CD4-positive, alpha-beta memory T cell (primary cell): ENCODE results near the gene CRADD. TPM values are rescaled to one million over a fixed set of nuclear protein-coding genes. Genes with fewer than 3 reads are reported as not detected.

Experiments used
- CTCF ChIA-PET: fragments of 350-600 bp; sonication (Branson Sonifier 250); formaldehyde crosslinking; loops from one replicate; lab custom pipeline; 2021; ENCODE audit warnings: inconsistent platforms; ENCODE audit not compliant: partially characterized antibody; lab: Charles Lee
- POLR2A ChIA-PET: fragments of 350-600 bp; sonication (Branson Sonifier 250); formaldehyde crosslinking; loops from one replicate; lab custom pipeline; 2021; ENCODE audit not compliant: partially characterized antibody; lab: Charles Lee
- DNase-seq, 5 donors: peaks; one replicate each; pipeline versions ENCODE4 v3.0.0 to v3.0.0-alpha.2; 2020 to 2022; ENCODE audit warnings: mixed read lengths in 1 of 5
- H3K27ac ChIP-seq: one replicate; pipeline ENCODE4 v1.7.0; 2013; ENCODE audit warnings: low read depth, low read length
- H3K27me3 ChIP-seq: 2 replicates; pipeline ENCODE4 v1.7.0; 2013; ENCODE audit warnings: mild to moderate bottlenecking, low read length, moderate library complexity; ENCODE audit not compliant: insufficient read depth
- H3K36me3 ChIP-seq: 2 replicates; pipeline ENCODE4 v1.7.0; 2013; ENCODE audit warnings: mild to moderate bottlenecking, low read length, moderate library complexity; ENCODE audit not compliant: insufficient read depth
- H3K4me1 ChIP-seq: 2 replicates; pipeline ENCODE4 v1.7.0; 2013; ENCODE audit warnings: mild to moderate bottlenecking, low read length, moderate library complexity; ENCODE audit not compliant: insufficient read depth
- H3K4me3 ChIP-seq, 2 donors: one replicate each; pipeline ENCODE4 v1.7.0; 2013; ENCODE audit warnings: low read length in 2 of 2, mild to moderate bottlenecking in 1 of 2
- H3K9me3 ChIP-seq, 2 donors: one replicate each; pipeline ENCODE4 v1.7.0; 2013; ENCODE audit warnings: low read length in 2 of 2, control low read depth in 1 of 2; ENCODE audit not compliant: control insufficient read depth in 1 of 2
- H3K27ac Mint-ChIP-seq, 7 donors: one replicate each; pipeline ENCODE4 v1.8.0; 2020 to 2021; ENCODE audit warnings: mixed read lengths in 7 of 7, mild to moderate bottlenecking in 6 of 7, inconsistent platforms in 3 of 7, moderate library complexity in 3 of 7
- H3K27me3 Mint-ChIP-seq, 2 donors: one replicate each; pipeline ENCODE4 v1.8.0; 2020 to 2021; ENCODE audit warnings: mixed read lengths in 2 of 2
- H3K36me3 Mint-ChIP-seq, 2 donors: one replicate each; pipeline ENCODE4 v1.8.0; 2020 to 2021; ENCODE audit warnings: mixed read lengths in 2 of 2, inconsistent platforms in 1 of 2, mild to moderate bottlenecking in 1 of 2
- H3K4me1 Mint-ChIP-seq, 4 donors: one replicate each; pipeline ENCODE4 v1.8.0; 2020 to 2021; ENCODE audit warnings: mixed read lengths in 4 of 4, mild to moderate bottlenecking in 1 of 4
- H3K4me3 Mint-ChIP-seq, 8 donors: one replicate each; pipeline ENCODE4 v1.8.0; 2020 to 2021; ENCODE audit warnings: mixed read lengths in 8 of 8, mild to moderate bottlenecking in 7 of 8, moderate library complexity in 6 of 8, inconsistent platforms in 3 of 8
- H3K9me3 Mint-ChIP-seq, 8 donors: one replicate each; pipeline ENCODE4 v1.8.0; 2020 to 2021; ENCODE audit warnings: mixed read lengths in 8 of 8, mild to moderate bottlenecking in 5 of 8, inconsistent platforms in 3 of 8, moderate library complexity in 1 of 8
- intact Hi-C: fragments of 100-400 bp; cut with micrococcal nuclease; formaldehyde crosslinking; loops from one replicate; pipeline ENCODE4 v1.15.1; 2023
- polyA plus RNA-seq, 2 donors: library from polyadenylated mRNA; unstranded; fragments of 300-500 nt; fragmentation: Illumina TruSeq; gene quantifications; one replicate each; pipeline ENCODE4 v1.2.3, GENCODE V29; 2021
- total RNA-seq, 2 experiments: library from RNA; stranded (reverse); gene quantifications; one replicate each; pipeline ENCODE4 v1.2.3, GENCODE V29; 2021

Gene CRADD
- total and polyA plus RNA-seq, 4 experiments from 2014 or later: 13.3 to 18.3 (median 15.9) TPM

DNA sequence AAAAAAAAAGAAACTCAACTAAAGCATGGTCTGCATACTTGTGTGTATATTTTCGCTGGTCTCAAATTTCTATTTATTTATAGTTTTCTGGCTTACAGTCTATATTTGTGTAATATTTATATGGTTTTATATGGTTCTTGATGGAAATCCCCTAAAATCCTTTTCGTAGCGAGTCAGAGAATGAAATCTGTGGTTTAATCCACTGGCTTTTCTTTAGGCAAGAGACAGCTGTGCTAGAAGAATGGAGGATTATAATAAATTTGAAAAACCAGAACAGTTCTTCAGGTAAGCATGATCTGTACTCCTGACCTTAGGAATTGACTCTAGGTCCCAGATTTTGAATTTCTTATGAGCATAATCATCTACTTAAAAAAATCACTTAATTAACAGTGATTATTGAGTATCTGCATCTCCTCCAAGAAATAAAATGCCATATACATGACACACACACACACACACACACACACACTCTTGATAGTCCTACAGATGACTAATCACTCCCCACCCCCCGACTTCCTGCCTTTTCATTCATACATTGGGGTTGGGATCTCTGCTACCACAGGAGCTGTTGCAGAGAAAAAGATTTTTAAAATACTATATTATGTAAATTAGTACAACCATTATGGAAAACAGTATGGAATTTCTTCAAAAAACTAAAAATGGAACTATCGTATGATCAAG, 113.4 kb downstream of the CRADD start:
- POLR2A ChIA-PET: no interaction called here
- Histone ChIP-seq H3K4me3 (no peak overlapping the region), H3K36me3 (no peaks in the 10 kb centered on the region), H3K27me3 (no peaks in the 10 kb centered on the region), H3K4me1 (peaks cover 10% of the 10 kb centered on the region), H3K27ac (no peak overlapping the region), H3K9me3 (no peaks in the 10 kb centered on the region)
- no peak overlapping the region for H3K27ac Mint-ChIP-seq
- no peak overlapping the region for H3K4me3 Mint-ChIP-seq
- intact Hi-C loops: no loop called here
- H3K9me3 Mint-ChIP-seq: no peaks in the 10 kb centered on the region
- CTCF ChIA-PET: interaction anchor here (1.1 kb wide), 1 partner anchor 286 kb away, joined by 3 read pairs; no protein-coding TSS in a partner anchor
- H3K27me3 Mint-ChIP-seq: no peaks in the 10 kb centered on the region
- no peaks in the 10 kb centered on the region for H3K36me3 Mint-ChIP-seq
- DNase-seq: no peak
- peaks cover 8 to 34% (median 22%) of the 10 kb centered on the region in 4 donors for H3K4me1 Mint-ChIP-seq

DNA sequence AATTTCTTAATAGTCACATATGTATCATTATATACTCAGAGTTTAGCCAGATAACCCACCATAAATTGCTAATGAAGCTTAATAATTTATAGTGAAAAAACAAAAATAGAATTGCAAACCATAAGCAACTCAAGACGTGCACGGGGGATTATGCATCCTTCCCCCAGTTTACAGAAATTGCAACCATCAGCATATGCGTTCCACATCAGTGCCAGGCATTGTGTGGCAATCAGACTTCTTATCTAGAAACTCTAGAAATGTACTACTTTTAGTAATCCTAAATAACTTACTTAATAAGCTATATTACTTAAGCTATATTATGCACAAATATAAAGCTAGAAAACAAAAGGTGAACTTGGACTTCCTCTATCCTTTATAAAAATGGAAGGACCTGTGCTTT, 115.8 kb downstream of the CRADD start:
- H3K4me3 Mint-ChIP-seq: no peak overlapping the region
- no peak overlapping the region for H3K4me3 ChIP-seq
- no peaks in the 10 kb centered on the region for H3K36me3 Mint-ChIP-seq
- ChIA-PET POLR2A (no interaction called here), CTCF (interaction anchor here (0.5 to 1.4 kb wide), 2 partner anchors 99 to 812 kb away, joined by 4 to 5 read pairs; no protein-coding TSS in a partner anchor)
- no peak for DNase-seq
- peaks cover 8 to 22% (median 19%) of the 10 kb centered on the region in 4 donors for H3K4me1 Mint-ChIP-seq
- intact Hi-C loops: no loop called here
- H3K27ac ChIP-seq: no peak overlapping the region
- no peaks in the 10 kb centered on the region for H3K9me3 Mint-ChIP-seq
- H3K36me3 ChIP-seq: no peaks in the 10 kb centered on the region
- H3K27ac Mint-ChIP-seq: no peak overlapping the region
- H3K27me3 ChIP-seq: no peaks in the 10 kb centered on the region
- H3K4me1 ChIP-seq: peaks cover 10% of the 10 kb centered on the region
- H3K9me3 ChIP-seq: no peaks in the 10 kb centered on the region
- no peaks in the 10 kb centered on the region for H3K27me3 Mint-ChIP-seq

DNA sequence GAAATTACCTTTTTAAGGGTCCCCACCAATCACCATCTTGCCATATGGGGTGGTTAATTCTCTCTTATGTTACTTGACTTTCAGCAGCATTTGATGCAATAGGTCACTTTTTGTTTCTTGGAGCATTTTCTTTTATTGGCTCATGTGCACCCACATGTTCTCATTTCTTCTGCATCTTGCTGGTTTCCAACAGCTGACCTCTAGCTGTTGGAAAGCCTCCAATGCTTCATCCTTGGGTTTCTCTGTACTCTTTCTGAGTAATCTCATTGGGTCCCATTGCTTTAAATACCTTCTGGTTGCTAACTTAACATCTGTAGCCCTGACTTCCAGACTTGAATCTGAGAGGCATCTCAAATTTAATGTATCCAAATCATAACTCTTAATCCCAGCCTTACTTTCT, 116.8 kb downstream of the CRADD start:
- H3K36me3 Mint-ChIP-seq: no peaks in the 10 kb centered on the region
- peaks cover 5% of the 10 kb centered on the region for H3K4me1 ChIP-seq
- ChIA-PET CTCF (no interaction called here), POLR2A (no interaction called here)
- no peak overlapping the region for H3K27ac ChIP-seq
- no peak overlapping the region for H3K27ac Mint-ChIP-seq
- H3K9me3 ChIP-seq: no peaks in the 10 kb centered on the region
- intact Hi-C loops: no loop called here
- no peak overlapping the region for H3K4me3 ChIP-seq
- peaks cover 7 to 12% (median 11%) of the 10 kb centered on the region in 4 donors for H3K4me1 Mint-ChIP-seq
- no peak for DNase-seq
- H3K27me3 ChIP-seq: no peaks in the 10 kb centered on the region
- H3K9me3 Mint-ChIP-seq: no peaks in the 10 kb centered on the region
- H3K27me3 Mint-ChIP-seq: no peaks in the 10 kb centered on the region
- no peak overlapping the region for H3K4me3 Mint-ChIP-seq
- H3K36me3 ChIP-seq: no peaks in the 10 kb centered on the region

DNA sequence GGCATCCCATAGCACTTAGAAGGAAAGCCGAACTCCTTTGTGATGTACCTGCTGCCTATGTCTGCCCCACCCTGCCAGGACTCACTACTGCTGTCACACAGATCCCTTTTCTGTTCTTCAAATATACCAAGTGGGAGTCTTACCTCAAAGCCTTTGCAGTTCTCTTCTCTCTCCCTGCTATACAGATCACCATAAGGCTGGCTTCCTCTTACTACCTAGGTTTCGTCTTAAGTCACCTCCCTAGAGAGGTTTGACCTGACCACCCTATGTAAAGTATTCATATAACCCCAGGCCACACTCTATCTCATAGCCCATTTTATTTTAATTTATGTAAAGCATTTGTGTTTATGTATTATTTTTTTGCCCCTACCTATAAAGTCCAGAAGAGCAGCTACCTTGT, 117.6 kb downstream of the CRADD start:
- H3K4me3 Mint-ChIP-seq: no peak overlapping the region

DNA sequence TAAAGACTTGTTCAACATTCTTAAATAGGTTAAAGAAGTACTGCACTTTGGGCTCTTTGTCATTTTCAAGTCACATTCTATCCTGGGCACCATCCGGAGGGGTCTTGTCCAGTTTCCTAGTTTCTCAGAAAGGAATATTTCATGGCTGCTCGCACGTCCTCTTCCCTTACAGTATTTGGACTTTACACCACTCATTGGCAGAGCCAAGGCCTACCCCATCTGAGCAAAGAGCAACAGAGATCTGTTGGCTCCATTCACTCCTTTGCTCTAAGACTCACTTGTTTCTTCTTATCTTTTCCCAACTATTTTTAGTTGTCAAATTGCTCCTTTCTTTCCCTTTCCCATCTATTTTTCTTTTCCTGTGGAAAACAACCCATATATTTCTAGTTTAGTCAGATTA, 118.2 kb downstream of the CRADD start:
- H3K36me3 ChIP-seq: no peaks in the 10 kb centered on the region
- no peak overlapping the region for H3K4me3 Mint-ChIP-seq

More for the DNA sequence above, 117.6 kb downstream of the CRADD start:
- no peaks in the 10 kb centered on the region for H3K9me3 Mint-ChIP-seq
- no peak for DNase-seq
- peaks cover 2 to 5% (median 4%) of the 10 kb centered on the region in 4 donors for H3K4me1 Mint-ChIP-seq
- H3K27ac Mint-ChIP-seq: no peak overlapping the region
- ChIA-PET POLR2A (no interaction called here), CTCF (no interaction called here)
- H3K27me3 ChIP-seq: no peaks in the 10 kb centered on the region
- no peaks in the 10 kb centered on the region for H3K4me1 ChIP-seq
- H3K36me3 ChIP-seq: no peaks in the 10 kb centered on the region
- H3K36me3 Mint-ChIP-seq: no peaks in the 10 kb centered on the region
- H3K9me3 ChIP-seq: no peaks in the 10 kb centered on the region
- no peak overlapping the region for H3K27ac ChIP-seq
- intact Hi-C loops: no loop called here
- H3K4me3 ChIP-seq: no peak overlapping the region
- H3K27me3 Mint-ChIP-seq: no peaks in the 10 kb centered on the region

DNA sequence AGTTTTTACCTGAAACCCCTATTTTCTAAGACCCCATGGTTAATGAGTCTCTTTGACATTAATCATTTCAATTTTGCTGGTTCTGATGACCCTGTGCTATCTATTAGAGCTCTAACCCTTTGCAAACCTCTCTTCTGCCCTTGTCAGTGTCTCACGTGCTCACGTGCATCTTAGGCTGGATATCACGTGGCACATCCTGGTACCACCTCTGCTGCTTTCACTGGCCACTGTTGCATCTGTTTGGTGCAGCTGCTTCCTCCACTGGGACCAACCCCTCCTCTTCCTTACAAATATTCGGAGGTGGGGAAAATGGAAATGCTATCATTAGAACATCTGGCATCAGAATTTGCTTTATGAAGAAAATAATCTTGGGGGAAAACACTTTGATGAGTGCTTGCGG, 119.6 kb downstream of the CRADD start:
- H3K9me3 Mint-ChIP-seq: no peaks in the 10 kb centered on the region
- H3K36me3 ChIP-seq: no peaks in the 10 kb centered on the region
- no peak overlapping the region for H3K4me3 ChIP-seq
- H3K27me3 ChIP-seq: no peaks in the 10 kb centered on the region
- H3K4me1 ChIP-seq: no peaks in the 10 kb centered on the region
- H3K27ac ChIP-seq: no peak overlapping the region
- ChIA-PET POLR2A (no interaction called here), CTCF (interaction anchor here (1.5 kb wide), 1 partner anchor 305 kb away, joined by 4 read pairs; no protein-coding TSS in a partner anchor)
- H3K9me3 ChIP-seq: no peaks in the 10 kb centered on the region
- H3K4me1 Mint-ChIP-seq: no peaks in the 10 kb centered on the region
- H3K27me3 Mint-ChIP-seq: no peaks in the 10 kb centered on the region
- peaks cover 0 to 4% of the 10 kb centered on the region in 2 donors for H3K36me3 Mint-ChIP-seq
- DNase-seq: no peak
- H3K4me3 Mint-ChIP-seq: no peak overlapping the region
- peak overlapping the region in 2 of 7 donors; percentile 0 to 20 for H3K27ac Mint-ChIP-seq
- intact Hi-C loops: no loop called here

More for the DNA sequence above, 118.2 kb downstream of the CRADD start:
- intact Hi-C loops: no loop called here
- no peak for DNase-seq
- ChIA-PET CTCF (interaction anchor here (1.5 kb wide), 1 partner anchor 307 kb away, joined by 4 read pairs; no protein-coding TSS in a partner anchor), POLR2A (no interaction called here)
- Mint-ChIP-seq H3K27me3 (no peaks in the 10 kb centered on the region), H3K27ac (no peak overlapping the region), H3K36me3 (peaks cover 0 to 1% of the 10 kb centered on the region in 2 donors), H3K9me3 (no peaks in the 10 kb centered on the region), H3K4me1 (peaks cover 0 to 2% (median 0%) of the 10 kb centered on the region in 4 donors)
- no peaks in the 10 kb centered on the region for H3K9me3 ChIP-seq
- no peaks in the 10 kb centered on the region for H3K4me1 ChIP-seq
- H3K27ac ChIP-seq: no peak overlapping the region
- H3K4me3 ChIP-seq: no peak overlapping the region
- no peaks in the 10 kb centered on the region for H3K27me3 ChIP-seq

DNA sequence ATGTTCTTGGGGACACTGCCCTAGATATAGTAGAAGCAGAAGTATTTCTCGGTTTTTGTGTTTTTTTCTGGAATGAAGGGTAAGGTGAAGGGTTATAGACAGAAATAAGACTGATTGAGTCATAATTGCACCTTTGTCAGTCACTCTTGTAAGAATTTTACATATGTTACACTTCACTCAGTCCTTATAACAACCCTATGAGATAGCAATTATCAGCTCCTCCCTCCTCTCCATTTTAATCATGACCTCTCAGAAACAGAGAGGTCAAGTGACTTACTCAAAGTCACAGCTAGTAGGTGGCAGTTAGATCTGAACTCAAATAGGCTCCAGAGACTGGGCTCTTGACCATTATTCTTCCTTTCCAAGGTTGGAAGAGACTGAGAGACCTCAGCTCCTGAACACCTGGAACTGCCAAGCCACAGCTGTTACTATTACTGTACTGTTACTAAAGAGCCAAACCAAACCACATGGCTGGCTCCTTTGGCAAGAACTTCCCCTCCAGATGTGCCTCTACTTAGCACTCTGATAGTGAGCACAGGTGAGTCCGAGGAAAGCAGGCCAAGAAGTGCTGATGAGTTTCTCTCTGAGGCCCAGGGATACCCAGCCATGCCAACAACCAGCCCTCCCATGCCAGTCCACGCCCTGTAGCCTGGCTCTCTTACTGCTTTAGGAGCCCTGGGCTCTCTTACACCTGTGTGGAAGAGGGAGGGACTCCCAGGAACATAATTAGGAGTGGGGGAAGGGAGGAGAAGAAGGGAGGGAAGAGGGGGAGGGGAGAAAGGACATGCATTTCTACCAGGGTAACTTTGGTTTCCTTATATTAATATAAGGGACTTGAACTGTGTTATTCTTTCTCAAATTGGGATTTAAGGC, 121.3 kb downstream of the CRADD start:
- peaks cover 0 to 5% (median 2%) of the 10 kb centered on the region in 4 donors for H3K4me1 Mint-ChIP-seq
- H3K4me1 ChIP-seq: no peaks in the 10 kb centered on the region
- no peaks in the 10 kb centered on the region for H3K36me3 ChIP-seq
- H3K27me3 ChIP-seq: no peaks in the 10 kb centered on the region
- ChIA-PET CTCF (no interaction called here), POLR2A (no interaction called here)
- no peak overlapping the region for H3K27ac Mint-ChIP-seq
- no peak overlapping the region for H3K27ac ChIP-seq
- peaks cover 0 to 4% of the 10 kb centered on the region in 2 donors for H3K36me3 Mint-ChIP-seq
- no peak overlapping the region for H3K4me3 Mint-ChIP-seq
- no peak for DNase-seq
- no peaks in the 10 kb centered on the region for H3K9me3 ChIP-seq
- no peaks in the 10 kb centered on the region for H3K27me3 Mint-ChIP-seq
- no peak overlapping the region for H3K4me3 ChIP-seq
- no peaks in the 10 kb centered on the region for H3K9me3 Mint-ChIP-seq
- intact Hi-C loops: no loop called here
